Ureter (tissue), 1 donor: ENCODE measurements around the gene G3BP2. TPM values are rescaled to one million over a fixed set of nuclear protein-coding genes. Genes with fewer than 3 reads are reported as not detected.

ENCODE experiments used
- DNase-seq: peaks from one replicate; pipeline ENCODE4 v3.0.0-alpha.2; 2020; ENCODE audit warnings: low spot score
- total RNA-seq: library from RNA; stranded (reverse); gene quantifications from one replicate; pipeline ENCODE4 v1.2.4, GENCODE V29; 2023
- donor health status: DM: yes; HTN: yes; CAD: no.

The G3BP2 gene
- total RNA-seq, 1 donor from 2014 or later: 123 TPM

DNA sequence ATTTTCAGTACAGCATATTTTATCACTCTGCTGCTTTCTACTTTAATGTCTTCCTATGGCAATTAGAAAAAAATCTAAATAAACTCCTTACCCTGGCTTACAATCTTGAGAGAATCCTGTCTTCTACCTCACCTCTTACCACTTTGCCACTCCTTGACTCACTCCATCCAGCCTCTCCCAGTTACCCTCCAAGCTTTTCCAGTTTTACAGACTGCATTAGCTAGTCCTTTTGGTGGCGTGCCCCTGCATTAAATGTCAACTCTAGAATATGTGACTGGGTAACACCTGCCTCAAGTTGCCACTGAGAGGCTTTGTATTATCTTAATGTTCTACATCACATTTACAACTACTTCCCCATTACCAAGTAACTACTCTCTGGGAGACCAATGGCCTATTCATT, 35.4 kb downstream of the G3BP2 start:
- DNase-seq: no peak

DNA sequence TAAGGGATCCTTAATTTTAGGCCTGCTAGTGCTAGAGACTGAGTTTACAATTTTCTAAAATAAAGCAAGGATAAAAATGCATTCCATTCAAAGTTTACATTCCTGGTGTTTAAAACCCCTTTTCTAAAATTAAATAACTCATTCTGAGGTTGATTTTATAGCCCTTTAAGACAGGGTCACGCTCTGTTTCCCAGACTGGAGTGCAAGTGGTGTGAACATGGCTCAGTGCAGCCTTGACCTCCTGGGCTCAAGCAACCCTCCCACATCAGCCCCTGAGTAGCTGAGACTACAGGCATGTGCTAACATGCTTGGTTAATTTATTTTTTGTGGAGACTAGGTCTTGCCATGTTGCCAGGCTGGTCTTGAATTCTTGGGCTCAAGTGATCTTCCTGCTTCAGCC, 36.0 kb downstream of the G3BP2 start:
- no peak for DNase-seq

DNA sequence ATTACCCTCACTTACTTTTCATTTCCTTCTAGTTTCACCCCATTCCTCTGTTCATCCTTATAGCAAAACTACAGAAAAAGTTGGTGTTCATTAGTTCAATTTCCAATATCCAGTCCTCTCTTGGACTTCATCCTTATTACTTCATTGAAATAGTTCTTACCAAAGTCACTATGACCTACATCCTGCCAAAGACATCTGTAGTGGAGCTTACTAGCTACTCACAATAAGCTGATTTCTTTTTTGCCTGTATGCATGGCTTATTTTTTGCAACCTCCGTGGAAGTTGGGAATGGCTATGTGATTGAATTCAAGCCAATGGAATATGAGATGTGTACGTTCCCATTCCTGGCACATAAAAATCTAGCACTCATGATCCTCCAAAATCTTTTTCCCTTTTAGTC, 38.3 kb downstream of the G3BP2 start:
- DNase-seq: no peak

DNA sequence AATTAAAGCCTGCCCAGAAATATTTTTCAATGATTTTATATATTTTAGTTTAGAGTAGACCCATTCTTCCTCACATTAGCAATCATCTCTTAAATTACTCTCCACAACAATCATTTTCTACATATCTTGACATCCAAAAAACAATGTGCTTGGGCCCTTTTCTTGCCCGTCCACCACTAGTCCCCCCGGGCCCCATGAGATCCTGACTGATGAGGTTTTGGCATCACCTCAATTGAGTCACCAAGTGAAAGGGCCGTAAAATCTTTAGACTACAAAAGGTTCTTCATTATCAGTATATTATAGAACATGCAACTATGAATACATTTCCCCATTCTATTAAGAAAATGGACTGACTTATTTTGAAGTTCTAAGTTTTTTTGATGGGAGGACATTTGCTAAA, 38.9 kb downstream of the G3BP2 start:
- DNase-seq: no peak

DNA sequence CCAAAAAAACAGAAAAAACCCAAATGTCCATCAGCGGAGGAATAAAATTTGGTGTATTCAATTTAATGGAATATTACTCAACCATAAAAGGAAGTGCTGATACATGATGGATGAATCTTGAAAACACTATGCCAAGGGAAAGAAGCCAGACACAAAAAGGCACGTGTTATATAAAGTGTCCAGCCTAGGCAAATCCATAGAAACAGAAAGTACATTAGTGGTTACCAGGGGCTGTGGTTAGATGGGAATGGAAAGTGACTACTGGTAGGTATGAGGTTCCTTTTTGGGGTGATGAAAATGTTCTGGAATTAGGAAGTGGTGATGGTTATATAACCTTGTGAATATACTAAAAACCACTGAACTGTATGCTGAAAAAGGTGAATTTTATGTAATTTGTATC, 39.4 kb downstream of the G3BP2 start:
- DNase-seq: no peak

DNA sequence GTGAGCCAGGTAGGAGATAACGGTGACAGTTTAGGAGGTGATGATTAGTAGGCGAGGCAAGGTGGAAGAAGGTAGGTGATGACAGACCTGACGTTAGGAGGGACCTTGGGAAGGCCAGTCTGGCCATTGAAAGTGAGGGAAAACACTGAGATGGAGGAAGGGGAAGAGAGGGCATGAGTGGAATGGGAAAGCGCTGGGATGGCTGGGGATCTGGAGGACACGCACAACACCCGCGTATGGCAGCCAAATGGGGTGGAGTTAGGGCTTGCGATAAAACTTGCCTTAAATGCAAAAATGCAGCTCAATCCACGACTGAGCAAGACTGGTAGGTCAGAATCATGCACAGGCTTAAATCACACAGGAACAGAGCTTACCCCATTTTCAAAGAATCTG, 42.3 kb downstream of the G3BP2 start:
- no peak for DNase-seq

DNA sequence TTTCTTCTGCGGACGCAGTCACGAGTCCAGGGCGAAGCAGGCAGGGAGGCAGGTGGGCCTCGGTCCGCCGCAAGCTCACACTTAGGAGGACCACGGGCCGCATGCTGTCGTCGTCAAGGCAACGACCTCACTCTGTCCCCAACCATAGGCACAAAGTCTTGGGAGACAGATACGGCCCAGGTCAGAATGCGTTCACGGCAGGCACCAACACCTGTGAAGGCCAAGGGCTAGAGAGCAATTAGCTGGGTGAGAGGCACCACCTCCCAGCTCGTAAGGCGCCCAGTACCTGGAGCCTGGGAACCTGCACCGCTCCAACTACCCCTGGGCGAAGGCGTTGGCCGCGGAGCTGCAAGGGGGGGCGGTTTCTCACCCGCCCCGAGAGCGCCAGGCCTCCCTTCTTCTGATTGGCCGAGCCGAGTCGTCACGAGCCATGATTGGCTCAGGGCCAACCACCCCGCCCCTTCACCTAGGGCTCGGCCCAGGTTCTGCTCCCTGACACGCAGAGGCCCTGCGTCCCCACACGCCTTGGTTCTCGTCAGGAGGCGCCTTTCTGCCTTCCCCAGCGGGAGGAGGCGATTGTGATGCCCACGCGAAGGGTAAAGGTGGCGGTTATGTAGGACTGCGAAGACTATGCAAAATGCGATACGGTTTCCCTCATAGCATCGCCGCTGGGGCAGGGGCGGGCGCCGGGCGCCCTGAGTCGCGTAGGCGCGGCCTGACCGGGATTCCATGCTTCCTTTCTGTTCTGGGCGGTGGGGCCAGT, 42.9 kb downstream of the G3BP2 start, which contains the start of gene CDKL2:
TSS of gene CDKL2 (minus strand) at position 355 of the 763 bp plus-strand sequence. CDS start 4,540 bp downstream, outside the sequence.
- DNase-seq: peak; percentile 88

DNA sequence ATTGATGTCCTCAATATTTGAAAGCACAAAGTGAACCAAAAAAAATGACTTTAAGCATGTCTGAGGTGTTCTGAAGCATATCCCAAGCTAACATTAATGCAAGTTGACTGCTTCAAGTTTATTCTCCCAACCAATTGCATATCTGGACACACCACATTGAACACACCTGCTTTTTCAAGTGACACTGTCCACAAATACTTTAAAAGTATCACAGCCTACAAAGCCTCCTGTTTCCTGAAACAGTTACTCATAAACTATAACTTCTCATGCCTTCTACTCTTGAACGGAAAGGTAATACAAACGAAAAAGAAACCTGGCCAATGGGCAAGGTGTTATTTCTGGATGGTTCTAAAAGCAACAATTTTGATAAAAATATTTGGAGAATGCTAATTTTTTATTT, 44.0 kb downstream of the G3BP2 start:
- DNase-seq: no peak

DNA sequence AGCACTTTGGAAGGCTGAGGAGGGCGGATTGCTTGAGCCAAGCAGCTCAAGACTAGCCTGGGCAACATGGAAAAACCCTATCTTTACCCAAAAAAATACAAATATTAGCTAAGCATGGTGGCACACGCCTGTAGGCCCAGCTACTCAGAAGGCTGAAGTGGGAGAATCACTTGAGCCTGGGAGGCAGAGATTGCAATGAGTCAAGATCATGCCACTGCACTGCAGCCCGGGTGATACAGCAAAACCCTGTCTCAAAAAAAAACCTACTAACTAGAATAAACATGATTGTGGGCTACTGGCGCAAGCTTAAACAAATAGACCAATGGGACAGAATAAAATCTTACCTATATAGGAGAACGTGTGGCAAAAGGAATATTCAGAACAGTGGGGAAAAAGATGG, 50.2 kb downstream of the G3BP2 start:
- DNase-seq: no peak

DNA sequence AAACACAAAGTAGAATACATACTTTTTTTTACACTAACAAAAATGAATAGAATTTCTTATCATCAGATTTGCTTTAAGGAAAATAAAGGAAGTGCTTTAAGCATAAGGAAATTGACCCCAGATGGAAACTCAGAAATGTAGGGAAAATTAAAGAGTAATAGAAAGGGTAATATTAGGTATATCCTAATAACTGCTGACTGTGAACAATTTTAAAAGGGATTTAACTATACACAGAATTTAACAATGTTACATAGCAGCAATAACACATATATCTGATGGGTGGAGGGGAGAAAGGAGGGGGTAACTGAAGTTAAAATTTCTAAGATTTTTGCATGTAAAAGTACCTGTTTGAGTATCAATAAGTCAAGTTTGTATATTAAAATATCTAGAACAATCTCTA, 51.5 kb downstream of the G3BP2 start:
- no peak for DNase-seq

DNA sequence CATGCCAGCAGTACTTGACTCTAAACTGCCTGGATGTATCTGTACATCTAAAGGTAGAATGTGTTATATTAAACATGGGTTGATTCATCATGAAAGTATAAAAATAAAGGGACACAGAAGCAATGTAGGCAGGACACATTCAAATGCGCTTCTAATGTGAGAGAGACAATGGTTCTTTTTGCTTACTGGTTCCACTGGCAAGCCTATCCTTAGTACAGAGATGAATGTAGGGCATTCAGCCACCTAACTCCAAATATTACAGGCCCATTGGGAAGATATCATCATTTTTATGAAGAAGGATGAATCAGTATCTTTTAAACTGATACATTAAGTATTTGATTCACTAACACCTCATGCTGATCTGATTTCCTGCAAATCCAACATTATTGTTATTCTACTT, 60.9 kb downstream of the G3BP2 start:
- no peak for DNase-seq

DNA sequence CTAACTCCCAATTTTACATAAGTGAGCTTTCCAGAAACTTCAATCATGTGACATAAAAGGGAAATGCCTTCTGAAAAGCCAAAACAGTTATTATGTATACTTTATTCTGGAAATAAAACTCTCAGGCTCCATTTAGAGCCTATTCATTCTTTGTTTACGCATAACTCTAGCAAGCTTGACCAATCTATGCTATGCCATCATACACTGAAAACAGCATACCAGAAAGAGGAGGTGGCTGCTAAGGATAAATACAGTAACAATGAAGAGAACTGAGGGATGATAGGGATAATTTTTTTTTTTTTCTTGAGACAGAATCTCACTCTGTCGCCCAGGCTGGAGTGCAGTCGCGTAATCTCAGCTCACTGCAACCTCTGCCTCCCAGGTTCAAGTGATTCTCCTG, 67.3 kb downstream of the G3BP2 start:
- no peak for DNase-seq

DNA sequence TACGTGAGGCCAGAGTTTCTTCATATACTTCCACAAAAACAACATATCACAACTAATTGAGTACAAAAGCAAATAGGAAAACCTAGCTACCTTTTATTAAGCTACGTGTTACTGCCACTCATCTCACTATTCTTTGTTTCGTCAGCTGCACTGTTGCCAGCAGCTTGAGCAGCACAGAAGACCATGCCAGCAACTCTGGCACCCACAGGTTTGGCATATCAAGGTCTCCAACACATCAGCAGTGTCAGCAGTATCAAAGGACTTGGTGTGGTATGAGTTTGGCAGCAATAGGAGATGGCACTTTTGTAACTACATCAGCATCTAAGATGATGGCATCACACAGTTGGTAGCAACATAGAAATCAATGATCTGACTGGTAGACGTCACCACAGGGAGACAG, 73.6 kb downstream of the G3BP2 start:
- no peak for DNase-seq

DNA sequence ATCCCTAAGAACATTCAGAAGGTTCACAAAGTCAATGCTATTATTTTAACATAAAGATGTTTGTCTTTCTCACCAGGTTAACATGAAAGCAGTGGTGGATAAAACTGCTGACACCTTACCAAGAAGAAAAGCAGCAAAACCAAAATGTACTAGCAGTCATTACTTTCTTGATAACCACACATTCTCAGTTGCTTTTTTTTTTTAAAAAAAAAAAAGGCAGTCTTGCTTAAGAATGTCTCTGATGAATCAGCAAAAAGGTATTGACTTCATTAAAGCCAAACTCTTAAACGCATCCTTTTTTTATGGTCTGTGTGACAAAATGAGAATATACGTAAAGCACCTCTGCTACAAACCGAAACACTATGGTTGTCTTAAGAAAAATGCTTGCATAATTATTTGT, 74.8 kb downstream of the G3BP2 start:
- DNase-seq: no peak

DNA sequence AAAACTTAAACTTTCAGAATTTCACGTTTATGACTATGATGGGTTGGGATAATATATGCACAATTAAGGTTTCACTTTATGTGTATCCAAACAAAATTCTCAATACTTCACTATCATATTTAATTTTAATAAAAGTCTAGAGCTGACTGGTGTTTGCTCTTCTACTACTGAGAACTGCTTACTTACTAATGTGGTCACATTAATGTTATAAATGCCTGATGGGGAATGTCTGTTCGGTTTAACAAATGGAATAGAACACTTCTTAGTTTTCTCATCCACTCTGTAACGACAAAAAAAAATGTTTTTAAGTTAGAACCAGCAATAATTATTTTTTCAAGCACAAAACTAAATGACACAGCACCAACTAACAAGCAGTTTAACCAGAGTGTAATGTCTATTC, 77.2 kb downstream of the G3BP2 start:
- no peak for DNase-seq

DNA sequence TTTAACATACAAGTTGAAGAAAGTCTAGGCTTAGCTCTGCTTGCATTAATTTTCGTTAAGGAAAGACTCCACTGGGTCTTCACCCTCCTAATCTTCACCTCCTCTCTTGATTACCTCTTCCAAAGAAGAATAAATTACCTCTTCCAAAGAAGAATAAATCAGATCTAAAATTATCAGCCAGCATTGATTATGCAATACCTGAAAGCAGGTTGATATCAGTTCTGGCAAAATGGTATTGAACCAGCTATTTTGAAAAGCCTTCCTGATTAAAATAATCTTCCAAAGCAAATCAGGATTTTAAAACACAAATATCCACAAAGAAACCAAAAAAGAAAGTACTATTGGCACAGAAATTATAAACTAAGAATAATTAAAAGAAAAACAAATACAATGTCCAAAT, 79.8 kb downstream of the G3BP2 start:
- DNase-seq: no peak

Other genes with a start within 250 kb of the G3BP2 start
- gene RCHY1, start 159.0 kb downstream of the G3BP2 start, total RNA-seq: 28.8 TPM
- gene THAP6, start 158.9 kb downstream of the G3BP2 start, total RNA-seq: 30.8 TPM
- gene ODAPH, start 117.3 kb downstream of the G3BP2 start, total RNA-seq: not detected
- gene CDKL2, start 42.9 kb downstream of the G3BP2 start, total RNA-seq: 1.1 TPM
- 64.5 TPM for gene USO1, start 51.2 kb upstream of the G3BP2 start, total RNA-seq
- gene PPEF2, start 229.0 kb upstream of the G3BP2 start, total RNA-seq: not detected